Naive thymus-derived CD4-positive, alpha-beta T cell (primary cell): ENCODE measurements around the gene BAIAP2. TPM values are rescaled to one million over a fixed set of nuclear protein-coding genes. Genes with fewer than 3 reads are reported as not detected.
A peak's percentile ranks its signal among the peaks of the same experiment; 100 is the strongest.

Experiments used
- ATAC-seq: fragments of 150-1000 bp; cut with Tn5 transposase; 2 replicates; pipeline ENCODE4 v1.10.0; 2021; ENCODE audit warnings: mild to moderate bottlenecking, moderate library complexity
- CTCF ChIA-PET: fragments of 350-600 bp; sonication (Branson Sonifier 250); formaldehyde crosslinking; loops from one replicate; lab custom pipeline; 2021; ENCODE audit warnings: antibody characterized with exemption; lab: Charles Lee
- POLR2A ChIA-PET: fragments of 350-600 bp; sonication (Branson Sonifier 250); formaldehyde crosslinking; loops from one replicate; lab custom pipeline; 2021; ENCODE audit warnings: antibody characterized with exemption, inconsistent platforms; lab: Charles Lee
- DNase-seq, 9 donors: peaks; one replicate each; pipeline versions ENCODE4 v3.0.0 to v3.0.0-alpha.2; 2020 to 2022; ENCODE audit warnings: mixed read lengths in 1 of 9
- H3K27ac ChIP-seq: one replicate; pipeline ENCODE4 v1.7.0; 2013; ENCODE audit warnings: mild to moderate bottlenecking, low read depth, low read length, moderate library complexity
- H3K27me3 ChIP-seq, 2 donors: one replicate each; pipeline ENCODE4 v1.7.0; 2013; ENCODE audit warnings: low read length in 2 of 2, mild to moderate bottlenecking in 2 of 2, moderate library complexity in 2 of 2; ENCODE audit not compliant: control insufficient read depth in 2 of 2, insufficient read depth in 2 of 2
- H3K36me3 ChIP-seq, 3 experiments: 1 replicate in 2 of 3; 2 replicates in 1 of 3; pipeline ENCODE4 v1.7.0; 2013; ENCODE audit warnings: low read length in 3 of 3, mild to moderate bottlenecking in 3 of 3, moderate library complexity in 1 of 3; ENCODE audit not compliant: insufficient read depth in 3 of 3, control insufficient read depth in 2 of 3
- H3K4me1 ChIP-seq, 2 donors: one replicate each; pipeline ENCODE4 v1.7.0; 2013; ENCODE audit warnings: low read length in 2 of 2, mild to moderate bottlenecking in 2 of 2, moderate library complexity in 1 of 2; ENCODE audit not compliant: control insufficient read depth in 2 of 2, insufficient read depth in 2 of 2
- H3K4me3 ChIP-seq: 2 replicates; pipeline ENCODE4 v1.7.0; 2013; ENCODE audit warnings: mild to moderate bottlenecking, low read length
- H3K9me3 ChIP-seq, 3 experiments: 1 replicate in 2 of 3; 2 replicates in 1 of 3; pipeline ENCODE4 v1.7.0; 2013; ENCODE audit warnings: low read length in 3 of 3; ENCODE audit not compliant: control insufficient read depth in 2 of 3
- H3K27ac Mint-ChIP-seq, 9 donors: one replicate each; pipeline ENCODE4 v1.8.0; 2020 to 2022; ENCODE audit warnings: mixed read lengths in 9 of 9, mild to moderate bottlenecking in 8 of 9, moderate library complexity in 5 of 9, inconsistent platforms in 2 of 9
- H3K27me3 Mint-ChIP-seq, 5 donors: one replicate each; pipeline ENCODE4 v1.8.0; 2021 to 2022; ENCODE audit warnings: mixed read lengths in 5 of 5, mild to moderate bottlenecking in 1 of 5
- H3K36me3 Mint-ChIP-seq, 5 donors: one replicate each; pipeline ENCODE4 v1.8.0; 2020 to 2022; ENCODE audit warnings: mixed read lengths in 5 of 5, mild to moderate bottlenecking in 3 of 5, inconsistent platforms in 1 of 5
- H3K4me1 Mint-ChIP-seq, 7 donors: one replicate each; pipeline ENCODE4 v1.8.0; 2020 to 2022; ENCODE audit warnings: mixed read lengths in 7 of 7, mild to moderate bottlenecking in 3 of 7, inconsistent platforms in 1 of 7
- H3K4me3 Mint-ChIP-seq, 10 donors: one replicate each; pipeline ENCODE4 v1.8.0; 2020 to 2022; ENCODE audit warnings: mild to moderate bottlenecking in 10 of 10, mixed read lengths in 10 of 10, moderate library complexity in 6 of 10, inconsistent platforms in 2 of 10
- H3K9me3 Mint-ChIP-seq, 11 donors: one replicate each; pipeline ENCODE4 v1.8.0; 2020 to 2022; ENCODE audit warnings: mixed read lengths in 11 of 11, mild to moderate bottlenecking in 4 of 11, inconsistent platforms in 1 of 11, moderate library complexity in 1 of 11
- intact Hi-C, 2 donors: fragments of 100-400 bp; cut with micrococcal nuclease; formaldehyde crosslinking; loops; one replicate each; pipeline ENCODE4 v1.15.1; 2023
- polyA plus RNA-seq, 2 donors: library from polyadenylated mRNA; unstranded; fragments of 300-500 nt; fragmentation: Illumina TruSeq; gene quantifications; one replicate each; pipeline ENCODE4 v1.2.3, GENCODE V29; 2021
- total RNA-seq, 6 experiments: library from RNA in 5 of 6; stranded (reverse) in 5 of 6; gene quantifications; 1 replicate in 5 of 6; 2 replicates in 1 of 6; pipeline ENCODE4 v1.2.3 and lab custom pipeline; 2021 to 2026

BAIAP2 gene
- total and polyA plus RNA-seq, 7 experiments from 2014 or later: 3.2 to 13.7 (median 7.4) TPM

- H3K9me3 ChIP-seq: no peaks in the 10 kb centered on the region
- ATAC-seq: no peak
- Mint-ChIP-seq H3K27me3 (no peaks in the 10 kb centered on the region), H3K4me3 (peak overlapping the region in 4 of 10 donors; percentile 26 to 73 (median 65)), H3K9me3 (no peaks in the 10 kb centered on the region), H3K36me3 (no peaks in the 10 kb centered on the region), H3K4me1 (peaks cover 4 to 17% (median 6%) of the 10 kb centered on the region in 7 donors), H3K27ac (peak overlapping the region in 3 of 9 donors; percentile 46 to 73 (median 59))
- intact Hi-C loops: no loop called here
- no peak for DNase-seq
- H3K4me3 ChIP-seq: no peak overlapping the region
- ChIA-PET POLR2A (no interaction called here), CTCF (interaction anchor here (0.6 kb wide), 1 partner anchor 60 kb away, joined by 3 read pairs; no protein-coding TSS in a partner anchor)
- peaks cover 8 to 9% of the 10 kb centered on the region in 2 donors for H3K4me1 ChIP-seq
- no peaks in the 10 kb centered on the region for H3K36me3 ChIP-seq
- no peaks in the 10 kb centered on the region for H3K27me3 ChIP-seq
- no peak overlapping the region for H3K27ac ChIP-seq
Observed at GRCh38 chr17:81048827-81049371, 13.9 kb downstream of the BAIAP2 start.

GRCh38 chr17:81049372-81049911 lies 14.5 kb downstream of the BAIAP2 start:
- peak overlapping the region in 7 of 10 donors; percentile 26 to 82 (median 66) for H3K4me3 Mint-ChIP-seq
- no peaks in the 10 kb centered on the region for H3K36me3 Mint-ChIP-seq
- no peaks in the 10 kb centered on the region for H3K9me3 Mint-ChIP-seq
- H3K4me1 Mint-ChIP-seq: peaks cover 4 to 17% (median 6%) of the 10 kb centered on the region in 7 donors
- peak overlapping the region in 5 of 9 donors; percentile 39 to 73 (median 51) for H3K27ac Mint-ChIP-seq
- DNase-seq: no peak
- Histone ChIP-seq H3K36me3 (no peaks in the 10 kb centered on the region), H3K4me3 (no peak overlapping the region), H3K4me1 (peaks cover 8 to 9% of the 10 kb centered on the region in 2 donors), H3K27me3 (no peaks in the 10 kb centered on the region), H3K9me3 (no peaks in the 10 kb centered on the region), H3K27ac (no peak overlapping the region)
- no peaks in the 10 kb centered on the region for H3K27me3 Mint-ChIP-seq
- peak; percentile 22 for ATAC-seq
- intact Hi-C loops: no loop called here
- ChIA-PET POLR2A (no interaction called here), CTCF (interaction anchor here (0.6 kb wide), 1 partner anchor 60 kb away, joined by 3 read pairs; no protein-coding TSS in a partner anchor)

- intact Hi-C loops: no loop called here
- Histone ChIP-seq H3K4me3 (no peak overlapping the region), H3K27me3 (no peaks in the 10 kb centered on the region), H3K9me3 (no peaks in the 10 kb centered on the region), H3K4me1 (peaks cover 8 to 9% of the 10 kb centered on the region in 2 donors), H3K27ac (no peak overlapping the region), H3K36me3 (no peaks in the 10 kb centered on the region)
- H3K27me3 Mint-ChIP-seq: no peaks in the 10 kb centered on the region
- H3K9me3 Mint-ChIP-seq: no peaks in the 10 kb centered on the region
- H3K4me3 Mint-ChIP-seq: peak overlapping the region in 1 of 10 donors; percentile 61
- no peak overlapping the region for H3K27ac Mint-ChIP-seq
- peaks cover 4 to 17% (median 6%) of the 10 kb centered on the region in 7 donors for H3K4me1 Mint-ChIP-seq
- ChIA-PET CTCF (no interaction called here), POLR2A (no interaction called here)
- DNase-seq (no peak), ATAC-seq (peak; percentile 77)
- H3K36me3 Mint-ChIP-seq: no peaks in the 10 kb centered on the region
Observed at GRCh38 chr17:81049973-81050551, 15.1 kb downstream of the BAIAP2 start.

- H3K36me3 Mint-ChIP-seq: no peaks in the 10 kb centered on the region
- no peak overlapping the region for H3K4me3 Mint-ChIP-seq
- H3K27me3 ChIP-seq: no peaks in the 10 kb centered on the region
- H3K27ac Mint-ChIP-seq: no peak overlapping the region
- H3K9me3 ChIP-seq: no peaks in the 10 kb centered on the region
- no peak for ATAC-seq
- CTCF ChIA-PET: no interaction called here
- no peaks in the 10 kb centered on the region for H3K27me3 Mint-ChIP-seq
- H3K4me3 ChIP-seq: no peak overlapping the region
- POLR2A ChIA-PET: no interaction called here
- no peak overlapping the region for H3K27ac ChIP-seq
- no peaks in the 10 kb centered on the region for H3K9me3 Mint-ChIP-seq
- DNase-seq: no peak
- H3K36me3 ChIP-seq: no peaks in the 10 kb centered on the region
- peaks cover 8 to 9% of the 10 kb centered on the region in 2 donors for H3K4me1 ChIP-seq
- peaks cover 4 to 17% (median 6%) of the 10 kb centered on the region in 7 donors for H3K4me1 Mint-ChIP-seq
- intact Hi-C loops: no loop called here
Observed at GRCh38 chr17:81050645-81051625, 16.0 kb downstream of the BAIAP2 start.

GRCh38 chr17:81052199-81052997 lies 17.4 kb downstream of the BAIAP2 start:
- Histone ChIP-seq H3K27ac (no peak overlapping the region), H3K4me3 (no peak overlapping the region), H3K36me3 (no peaks in the 10 kb centered on the region), H3K4me1 (peaks cover 8 to 9% of the 10 kb centered on the region in 2 donors), H3K9me3 (no peaks in the 10 kb centered on the region), H3K27me3 (no peaks in the 10 kb centered on the region)
- POLR2A ChIA-PET: no interaction called here
- Mint-ChIP-seq H3K4me1 (peaks cover 4 to 15% (median 6%) of the 10 kb centered on the region in 7 donors), H3K4me3 (no peak overlapping the region), H3K27ac (peak overlapping the region in 1 of 9 donors; percentile 25), H3K9me3 (no peaks in the 10 kb centered on the region), H3K36me3 (no peaks in the 10 kb centered on the region), H3K27me3 (no peaks in the 10 kb centered on the region)
- ATAC-seq (no peak), DNase-seq (no peak)
- CTCF ChIA-PET: no interaction called here
- intact Hi-C loops: no loop called here
